ENCODE data around the gene PIAS1.

DNA sequence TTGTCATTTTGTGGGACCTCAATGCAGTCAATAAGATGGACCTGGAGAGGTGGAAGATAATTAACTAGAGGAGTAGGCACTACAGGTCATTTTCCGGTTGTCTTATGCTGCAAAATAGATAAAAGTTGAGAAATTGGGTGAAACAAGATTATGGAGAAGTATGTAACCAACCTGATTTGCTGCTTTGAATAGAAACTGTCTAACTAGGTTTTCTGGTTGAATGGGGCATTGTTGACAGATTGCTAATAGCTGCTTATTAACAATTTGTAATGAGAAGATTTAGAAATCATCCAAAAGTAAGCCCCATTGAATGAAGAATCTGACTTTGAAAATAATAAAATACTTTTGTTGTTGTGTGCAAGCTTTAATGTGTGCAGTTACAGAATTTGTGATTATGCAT is 26.2 kb downstream of the PIAS1 start:
- TF ChIP-seq, protein P1, sequence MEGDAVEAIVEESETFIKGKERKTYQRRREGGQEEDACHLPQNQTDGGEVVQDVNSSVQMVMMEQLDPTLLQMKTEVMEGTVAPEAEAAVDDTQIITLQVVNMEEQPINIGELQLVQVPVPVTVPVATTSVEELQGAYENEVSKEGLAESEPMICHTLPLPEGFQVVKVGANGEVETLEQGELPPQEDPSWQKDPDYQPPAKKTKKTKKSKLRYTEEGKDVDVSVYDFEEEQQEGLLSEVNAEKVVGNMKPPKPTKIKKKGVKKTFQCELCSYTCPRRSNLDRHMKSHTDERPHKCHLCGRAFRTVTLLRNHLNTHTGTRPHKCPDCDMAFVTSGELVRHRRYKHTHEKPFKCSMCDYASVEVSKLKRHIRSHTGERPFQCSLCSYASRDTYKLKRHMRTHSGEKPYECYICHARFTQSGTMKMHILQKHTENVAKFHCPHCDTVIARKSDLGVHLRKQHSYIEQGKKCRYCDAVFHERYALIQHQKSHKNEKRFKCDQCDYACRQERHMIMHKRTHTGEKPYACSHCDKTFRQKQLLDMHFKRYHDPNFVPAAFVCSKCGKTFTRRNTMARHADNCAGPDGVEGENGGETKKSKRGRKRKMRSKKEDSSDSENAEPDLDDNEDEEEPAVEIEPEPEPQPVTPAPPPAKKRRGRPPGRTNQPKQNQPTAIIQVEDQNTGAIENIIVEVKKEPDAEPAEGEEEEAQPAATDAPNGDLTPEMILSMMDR (IDR thresholded peaks at IDR 0.05), result no peak
- TF ChIP-seq POLR2AphosphoS5 (IDR thresholded peaks at IDR 0.05), result no peak
